Measurements from ENCODE around the gene MB21D2. TPM values are rescaled to one million over a fixed set of nuclear protein-coding genes. Genes with fewer than 3 reads are reported as not detected.

The MB21D2 gene
- total RNA-seq, 1 donor from 2014 or later: 9.8 TPM

GRCh38 chr3:192835818-192836815 lies 81.5 kb downstream of the MB21D2 start:
- no peak for DNase-seq (ENCODE audit: low read depth, low spot score)

GRCh38 chr3:192834428-192834827 lies 83.2 kb downstream of the MB21D2 start:
- DNase-seq (ENCODE audit: low read depth, low spot score): no peak

DNA sequence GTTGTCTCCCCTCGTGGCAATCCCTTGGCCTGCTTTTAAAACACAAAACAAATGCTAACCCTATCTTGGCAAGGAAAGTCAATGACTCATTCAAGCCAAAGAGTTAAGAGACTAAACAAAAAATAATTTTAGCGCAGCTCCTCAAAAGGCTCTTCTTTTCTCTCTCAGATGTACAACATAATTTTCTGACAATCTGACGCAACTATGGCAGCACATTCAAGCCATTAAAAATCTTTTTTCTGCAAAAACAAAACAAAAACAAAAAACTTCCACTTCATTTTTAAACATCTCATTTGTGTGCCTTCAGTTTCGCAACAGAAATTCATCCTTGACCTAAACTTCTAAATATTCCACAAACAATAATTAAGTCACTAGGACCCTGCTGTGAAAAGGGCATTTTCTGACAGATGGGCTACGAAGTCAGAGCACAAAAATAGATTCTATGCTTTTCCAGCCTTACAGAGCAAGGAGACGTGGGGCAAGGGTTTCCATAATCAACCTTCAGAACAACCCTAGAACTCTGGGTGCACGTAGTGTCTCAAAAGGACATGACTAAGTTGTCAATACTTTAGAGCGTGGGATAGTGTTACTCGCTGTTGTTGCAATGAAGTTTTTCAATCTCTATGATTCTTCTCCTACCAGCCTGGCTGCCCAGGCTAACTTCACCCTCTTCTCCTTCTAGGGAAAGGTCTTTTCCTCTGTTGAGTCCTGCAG lies 84.3 kb downstream of the MB21D2 start:
- no peak for DNase-seq (ENCODE audit: low read depth, low spot score)

DNA sequence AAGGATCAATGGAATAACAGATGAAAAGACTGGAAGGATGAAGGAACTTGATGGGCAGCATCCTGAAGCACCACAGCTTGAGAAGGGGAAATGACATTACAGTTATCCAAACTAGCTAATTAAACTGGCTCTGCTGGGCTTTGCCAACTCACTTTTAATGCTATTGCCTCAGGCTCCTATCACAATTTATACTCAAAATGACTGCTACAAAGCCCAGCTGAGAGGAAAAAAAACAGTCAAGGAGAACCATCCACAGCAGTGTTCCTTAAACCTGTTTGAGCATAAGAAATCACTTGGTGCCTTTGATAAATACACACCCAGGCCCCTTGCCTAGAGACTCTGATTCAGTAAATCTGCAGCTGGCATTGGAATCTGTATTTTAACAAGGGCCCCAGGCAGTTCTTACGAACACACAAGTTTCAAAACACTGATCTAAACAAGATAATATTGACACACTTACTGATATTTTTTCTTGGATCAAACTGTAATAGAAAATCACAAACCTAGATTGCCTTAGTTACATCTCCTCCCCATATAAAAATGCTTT lies 85.8 kb downstream of the MB21D2 start:
- no peak for DNase-seq (ENCODE audit: low read depth, low spot score)

DNA sequence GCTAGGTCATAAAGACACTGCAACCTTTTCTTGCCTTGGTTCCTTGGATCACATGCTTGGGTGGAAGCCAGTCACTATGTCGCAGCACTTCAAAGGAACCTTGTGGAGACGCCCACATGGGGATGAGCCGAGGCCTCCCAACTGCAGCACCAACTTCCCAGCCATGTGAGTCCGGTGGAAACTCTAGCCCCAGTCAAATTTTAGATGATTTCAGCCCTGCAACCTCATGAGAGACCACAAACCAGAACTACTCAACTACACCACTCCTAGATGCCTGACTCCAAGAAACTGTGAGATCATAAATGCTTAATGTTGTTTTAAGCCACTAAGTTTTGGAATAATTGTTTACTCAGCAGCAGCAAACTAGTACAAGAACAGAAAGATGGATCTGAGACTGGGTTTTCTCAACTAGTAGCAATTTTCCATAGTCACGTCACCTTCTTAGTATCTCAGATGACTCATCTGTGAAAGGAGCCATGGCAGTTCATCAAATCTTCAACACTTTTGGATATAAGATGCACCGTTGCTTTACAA lies 86.5 kb downstream of the MB21D2 start:
- no peak for DNase-seq (ENCODE audit: low read depth, low spot score)

GRCh38 chr3:192830291-192831110 lies 87.2 kb downstream of the MB21D2 start:
- no peak for DNase-seq (ENCODE audit: low read depth, low spot score)

GRCh38 chr3:192827863-192828594 lies 89.6 kb downstream of the MB21D2 start:
- DNase-seq (ENCODE audit: low read depth, low spot score): no peak

DNA sequence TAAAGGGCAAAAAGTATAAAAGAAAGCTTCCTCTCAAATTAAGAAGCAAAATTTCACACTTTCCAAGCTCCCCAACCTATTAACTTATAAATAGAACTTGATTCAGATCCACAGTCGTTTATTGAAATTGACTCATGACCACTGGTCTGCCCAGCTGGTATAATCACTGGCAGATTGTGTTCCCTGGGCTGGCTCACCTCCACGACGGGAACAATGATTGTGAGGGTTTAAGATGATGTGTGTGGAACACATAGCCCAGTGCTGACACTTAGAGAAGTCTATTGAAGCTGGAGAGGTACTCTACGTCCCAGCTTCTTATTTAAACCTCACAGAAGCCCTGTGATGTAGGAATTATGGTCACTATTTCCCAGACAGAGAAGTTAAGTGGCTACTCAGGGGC lies 90.4 kb downstream of the MB21D2 start:
- no peak for DNase-seq (ENCODE audit: low read depth, low spot score)

DNA sequence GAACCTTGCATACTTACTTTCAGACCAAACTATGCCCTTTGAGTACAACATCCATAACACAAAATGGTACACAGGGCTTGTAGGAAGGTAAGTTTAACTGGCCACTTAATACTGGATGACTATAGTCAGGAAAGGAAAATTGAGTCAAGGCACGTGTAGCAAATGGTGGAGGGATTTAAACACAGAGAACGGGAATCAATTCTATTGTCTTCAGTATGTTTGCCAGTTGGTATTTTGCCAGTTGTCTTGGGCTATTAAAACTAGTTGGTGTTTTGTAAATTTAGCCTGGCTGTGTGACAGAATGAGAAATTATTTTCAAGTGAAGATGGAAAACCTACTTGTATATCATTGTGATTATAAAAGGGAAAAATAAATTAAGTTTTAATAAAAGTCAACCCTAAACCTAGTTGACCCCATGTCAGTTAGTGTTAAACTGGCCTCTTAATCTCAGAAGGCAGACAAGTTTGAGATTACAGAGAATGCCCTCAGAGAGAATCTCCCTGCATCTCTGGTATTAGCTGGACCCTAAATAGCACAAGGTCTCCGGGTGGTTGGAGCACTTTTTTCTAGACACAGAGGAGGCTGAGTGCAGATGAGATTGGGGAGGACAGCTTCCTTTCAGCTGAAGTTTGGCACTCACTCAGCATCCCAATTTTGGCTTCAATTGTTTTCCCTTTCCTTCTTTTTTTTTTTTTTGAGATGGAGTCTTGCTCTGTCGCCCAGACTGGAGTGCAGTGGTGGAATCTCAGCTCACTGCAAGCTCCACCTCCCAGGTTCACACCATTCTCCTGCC lies 91.2 kb downstream of the MB21D2 start:
- no peak for DNase-seq (ENCODE audit: low read depth, low spot score)

- DNase-seq (ENCODE audit: low read depth, low spot score): peak; percentile 27
Measured at GRCh38 chr3:192825657-192826200, 91.9 kb downstream of the MB21D2 start.

DNA sequence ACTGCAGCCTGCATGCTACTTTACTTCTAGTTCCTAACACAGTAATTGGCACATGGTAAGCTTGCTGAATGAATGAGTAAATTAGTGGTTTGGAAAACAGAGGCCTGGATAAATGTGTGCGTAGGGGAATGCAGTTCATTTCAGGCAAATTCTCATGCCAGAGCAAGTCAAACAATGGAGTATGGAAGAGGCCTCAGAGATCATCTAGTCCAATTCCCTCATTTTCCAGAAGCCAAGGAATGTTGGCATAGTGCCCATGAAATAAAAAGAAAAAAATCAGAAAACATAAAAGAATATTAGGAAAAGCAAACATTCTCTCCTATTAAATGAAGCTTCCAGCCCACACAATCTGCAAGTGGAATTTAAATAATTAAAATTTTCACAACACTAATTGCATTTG lies 92.4 kb downstream of the MB21D2 start:
- no peak for DNase-seq (ENCODE audit: low read depth, low spot score)

- DNase-seq (ENCODE audit: low read depth, low spot score): no peak
Measured at GRCh38 chr3:192824313-192824712, 93.3 kb downstream of the MB21D2 start.

GRCh38 chr3:192821161-192821560 lies 96.5 kb downstream of the MB21D2 start:
- DNase-seq (ENCODE audit: low read depth, low spot score): no peak

- no peak for DNase-seq (ENCODE audit: low read depth, low spot score)
Measured at GRCh38 chr3:192820161-192820560, 97.5 kb downstream of the MB21D2 start.

GRCh38 chr3:192819001-192819569 lies 98.6 kb downstream of the MB21D2 start:
- peak; percentile 48 for DNase-seq (ENCODE audit: low read depth, low spot score)

- DNase-seq (ENCODE audit: low read depth, low spot score): no peak
Measured at GRCh38 chr3:192818126-192818525, 99.5 kb downstream of the MB21D2 start.

GRCh38 chr3:192817506-192817905 lies 100.2 kb downstream of the MB21D2 start:
- DNase-seq (ENCODE audit: low read depth, low spot score): no peak

GRCh38 chr3:192817053-192817452 lies 100.6 kb downstream of the MB21D2 start:
- DNase-seq (ENCODE audit: low read depth, low spot score): no peak

- no peak for DNase-seq (ENCODE audit: low read depth, low spot score)
Measured at GRCh38 chr3:192816351-192816750, 101.3 kb downstream of the MB21D2 start.
